ENCODE data around the gene SLC1A7. TPM values are rescaled to one million over a fixed set of nuclear protein-coding genes. Genes with fewer than 3 reads are reported as not detected.

SLC1A7 gene
- total RNA-seq, 1 donor from 2014 or later, result not detected

DNA sequence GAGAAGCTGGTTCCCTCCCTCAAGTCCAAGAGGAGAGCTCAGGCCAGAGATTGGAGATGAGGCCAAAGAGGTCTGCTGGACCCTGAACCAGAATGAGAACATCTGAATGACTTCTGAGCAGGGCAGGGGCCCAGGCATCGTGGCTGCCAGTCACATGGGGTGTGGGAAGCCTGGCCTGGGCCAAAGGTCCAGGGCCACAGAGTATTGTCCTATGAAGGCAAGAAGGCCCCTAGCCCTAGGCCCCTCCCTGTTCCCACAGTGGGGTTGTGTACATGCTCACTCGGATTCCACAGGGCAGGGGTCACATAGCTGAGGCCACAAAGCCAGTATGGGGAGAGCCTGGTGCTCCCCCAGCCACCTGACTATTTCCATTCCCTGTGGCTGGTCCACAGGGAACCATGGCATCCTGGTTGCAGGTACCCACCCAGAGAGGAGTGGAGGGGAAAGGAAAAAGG lies 18.5 kb upstream of the SLC1A7 start:
- Histone ChIP-seq H3K27ac (no peak overlapping the region), H2AFZ (replicated peaks) (no peak overlapping the region), H3K36me3 (no peaks in the 10 kb centered on the region), H3K4me1 (no peaks in the 10 kb centered on the region), H3K4me3 (no peak overlapping the region), H4K20me1 (ENCODE audit: low read depth) (no peaks in the 10 kb centered on the region), H3F3A (ENCODE audit: low read depth) (no peaks in the 10 kb centered on the region), H3K9ac (no peak overlapping the region), H3K4me2 (no peak overlapping the region), H3K9me3 (ENCODE audit: low read depth) (no peaks in the 10 kb centered on the region), H3K79me2 (ENCODE audit: low read depth) (no peaks in the 10 kb centered on the region), H3K27me3 (no peaks in the 10 kb centered on the region)
- no peak for TF ChIP-seq EZH2 (IDR thresholded peaks at IDR 0.05)
- no peak for TF ChIP-seq EZH2phosphoT487 (IDR thresholded peaks at IDR 0.05)
- no peak for TF ChIP-seq CTCF (IDR thresholded peaks at IDR 0.05)
- Mint-ChIP-seq H3K4me1 (peaks cover 2% of the 10 kb centered on the region), H3K36me3 (no peaks in the 10 kb centered on the region), H3K27me3 (ENCODE audit: insufficient read depth, low read depth) (peaks cover 6% of the 10 kb centered on the region), H3K9me3 (no peaks in the 10 kb centered on the region), H3K27ac (no peak overlapping the region), H3K4me3 (no peak overlapping the region)
- DNase-seq (ENCODE audit: low spot score), result no peak

DNA sequence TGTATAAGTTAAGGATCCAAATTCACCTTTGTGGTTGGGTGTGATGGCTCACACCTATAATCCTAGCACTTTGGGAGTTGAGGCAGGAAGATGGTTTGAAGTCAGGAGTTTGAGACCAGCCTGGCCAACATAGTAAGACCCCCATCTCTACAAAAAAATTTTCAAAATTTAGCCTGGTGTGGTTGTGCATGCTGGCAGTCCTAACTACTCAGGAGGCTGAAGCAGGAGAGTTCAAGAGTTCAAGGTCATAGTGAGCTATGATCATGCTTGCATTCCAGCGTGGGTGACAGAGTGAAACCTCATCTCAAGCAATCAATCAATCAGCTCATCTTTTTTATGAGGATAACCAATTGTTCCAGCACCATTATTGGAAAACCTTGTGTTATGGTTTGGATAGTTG lies 16.5 kb upstream of the SLC1A7 start:
- no peaks in the 10 kb centered on the region for H4K20me1 ChIP-seq (ENCODE audit: low read depth)
- H3K79me2 ChIP-seq (ENCODE audit: low read depth), result no peaks in the 10 kb centered on the region
- H3K4me3 Mint-ChIP-seq, result no peak overlapping the region
- H3K9ac ChIP-seq, result no peak overlapping the region
- no peaks in the 10 kb centered on the region for H3K9me3 ChIP-seq (ENCODE audit: low read depth)
- H3K27me3 ChIP-seq, result no peaks in the 10 kb centered on the region
- H2AFZ ChIP-seq (replicated peaks), result no peak overlapping the region
- no peaks in the 10 kb centered on the region for H3K9me3 Mint-ChIP-seq
- no peak for TF ChIP-seq EZH2 (IDR thresholded peaks at IDR 0.05)
- TF ChIP-seq EZH2phosphoT487 (IDR thresholded peaks at IDR 0.05), result no peak
- TF ChIP-seq CTCF (IDR thresholded peaks at IDR 0.05), result no peak
- H3K4me2 ChIP-seq, result no peak overlapping the region
- no peaks in the 10 kb centered on the region for H3F3A ChIP-seq (ENCODE audit: low read depth)
- H3K4me3 ChIP-seq, result no peak overlapping the region
- no peaks in the 10 kb centered on the region for H3K36me3 ChIP-seq
- peaks cover 4% of the 10 kb centered on the region for H3K27me3 Mint-ChIP-seq (ENCODE audit: insufficient read depth, low read depth)
- no peaks in the 10 kb centered on the region for H3K36me3 Mint-ChIP-seq
- H3K27ac ChIP-seq, result no peak overlapping the region
- no peak for DNase-seq (ENCODE audit: low spot score)
- H3K27ac Mint-ChIP-seq, result no peak overlapping the region
- H3K4me1 Mint-ChIP-seq, result peaks cover 2% of the 10 kb centered on the region
- no peaks in the 10 kb centered on the region for H3K4me1 ChIP-seq

DNA sequence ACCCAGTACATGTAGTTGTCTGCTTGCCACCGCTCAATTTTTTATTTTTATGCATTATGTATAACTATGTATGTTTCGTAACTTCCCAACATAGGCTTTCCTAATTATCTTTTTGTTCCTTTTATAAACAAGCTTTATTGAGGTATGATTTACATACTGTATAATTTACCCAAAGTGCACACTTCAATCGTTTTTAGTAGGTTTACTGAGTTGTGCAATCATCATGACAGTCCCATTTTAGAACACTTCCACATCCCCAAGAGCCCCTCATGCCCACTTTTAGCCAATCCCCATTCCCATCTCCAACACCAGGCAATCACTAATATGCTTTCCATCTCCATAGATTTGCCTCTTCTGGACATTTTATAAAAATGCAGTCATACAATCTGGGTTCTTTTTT lies 14.3 kb upstream of the SLC1A7 start:
- H3K9me3 Mint-ChIP-seq, result no peaks in the 10 kb centered on the region
- Histone ChIP-seq H3K9ac (no peak overlapping the region), H2AFZ (replicated peaks) (no peak overlapping the region), H3K4me2 (no peak overlapping the region), H3K4me1 (no peaks in the 10 kb centered on the region), H3K27me3 (no peaks in the 10 kb centered on the region), H3K9me3 (ENCODE audit: low read depth) (no peaks in the 10 kb centered on the region), H3K79me2 (ENCODE audit: low read depth) (no peaks in the 10 kb centered on the region), H3K27ac (no peak overlapping the region), H3F3A (ENCODE audit: low read depth) (no peaks in the 10 kb centered on the region), H3K4me3 (no peak overlapping the region), H3K36me3 (no peaks in the 10 kb centered on the region), H4K20me1 (ENCODE audit: low read depth) (no peaks in the 10 kb centered on the region)
- TF ChIP-seq EZH2 (IDR thresholded peaks at IDR 0.05) (no peak), CTCF (IDR thresholded peaks at IDR 0.05) (no peak), EZH2phosphoT487 (IDR thresholded peaks at IDR 0.05) (no peak)
- H3K4me3 Mint-ChIP-seq, result no peak overlapping the region
- peaks cover 4% of the 10 kb centered on the region for H3K27me3 Mint-ChIP-seq (ENCODE audit: insufficient read depth, low read depth)
- H3K36me3 Mint-ChIP-seq, result no peaks in the 10 kb centered on the region
- no peaks in the 10 kb centered on the region for H3K4me1 Mint-ChIP-seq
- no peak for DNase-seq (ENCODE audit: low spot score)
- H3K27ac Mint-ChIP-seq, result no peak overlapping the region

Measured in neural progenitor cell (in vitro differentiated cells).